VCaP (cell line): ENCODE results near the gene AK8.

Experiments
- H3K27ac ChIP-seq: fragments of 450-650 bp; 2 replicates; pipeline ENCODE4 v1.5.1; 2017
- CTCF ChIP-seq: fragments of 450-650 bp; conservative IDR thresholded peaks from 2 replicates; pipeline ENCODE4 v1.5.1; 2017; ENCODE audit warnings: mild to moderate bottlenecking, moderate library complexity

AK8 gene

GRCh38 chr9:132783006-132783405, 95.1 kb downstream of the AK8 start:
- no peak for TF ChIP-seq CTCF
- no peak overlapping the region for H3K27ac ChIP-seq

DNA sequence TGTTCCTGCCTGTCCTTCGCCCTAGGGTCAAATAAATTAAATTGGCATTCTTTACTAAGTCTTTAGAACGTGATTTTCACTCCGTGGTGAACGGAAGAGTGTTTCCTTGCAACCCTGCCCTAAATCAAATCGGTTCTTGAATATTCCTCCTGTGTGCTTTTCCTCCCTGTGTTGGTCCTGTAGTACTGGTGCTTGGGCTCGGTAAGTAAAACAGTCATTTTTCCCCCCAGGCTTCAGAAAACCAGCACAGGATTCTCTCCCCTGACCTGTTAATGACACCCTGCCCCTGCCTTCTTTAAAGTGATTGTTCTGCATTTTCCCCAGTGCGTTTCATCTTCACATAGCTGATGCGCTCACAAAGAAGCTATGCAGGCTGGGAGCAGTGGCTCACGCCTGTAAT, 96.0 kb downstream of the AK8 start:
- no peak for TF ChIP-seq CTCF
- no peak overlapping the region for H3K27ac ChIP-seq

DNA sequence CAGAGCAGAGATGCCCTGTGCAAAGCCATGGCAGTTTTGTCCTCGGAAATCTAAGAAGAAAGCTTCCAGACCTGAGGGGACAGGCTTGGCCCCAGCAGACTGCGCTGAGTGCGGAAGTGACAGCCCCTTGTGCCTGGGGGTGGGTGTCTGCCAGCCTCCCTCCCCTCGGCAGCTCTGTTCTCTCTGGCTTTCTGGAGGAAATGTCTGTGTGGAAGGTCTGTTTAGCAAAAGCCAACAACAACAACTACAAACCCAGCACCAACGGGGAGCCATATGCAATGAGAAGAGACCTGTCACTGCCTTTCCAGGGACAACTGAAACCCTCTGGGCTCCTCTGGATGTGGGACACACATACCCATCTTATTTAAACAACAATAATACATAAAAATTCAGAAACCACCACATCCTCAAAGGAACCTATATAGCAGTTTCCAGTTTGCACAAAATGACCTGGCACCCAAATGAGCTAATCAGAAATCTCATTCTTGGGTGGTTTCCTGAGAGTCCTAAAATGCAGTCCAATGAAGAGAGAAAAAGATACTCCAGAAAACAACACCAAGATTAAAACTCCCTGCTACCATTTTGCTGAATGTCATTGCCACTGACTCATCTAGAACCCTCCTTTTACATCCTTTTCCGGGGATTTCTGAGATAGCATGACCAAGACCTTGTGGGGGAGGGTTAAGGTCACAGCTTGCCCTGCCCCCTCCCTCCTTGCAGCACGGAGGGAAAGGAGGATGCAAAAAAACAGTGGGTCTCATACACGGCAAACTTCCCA, 97.7 kb downstream of the AK8 start:
- H3K27ac ChIP-seq: no peak overlapping the region
- no peak for TF ChIP-seq CTCF

DNA sequence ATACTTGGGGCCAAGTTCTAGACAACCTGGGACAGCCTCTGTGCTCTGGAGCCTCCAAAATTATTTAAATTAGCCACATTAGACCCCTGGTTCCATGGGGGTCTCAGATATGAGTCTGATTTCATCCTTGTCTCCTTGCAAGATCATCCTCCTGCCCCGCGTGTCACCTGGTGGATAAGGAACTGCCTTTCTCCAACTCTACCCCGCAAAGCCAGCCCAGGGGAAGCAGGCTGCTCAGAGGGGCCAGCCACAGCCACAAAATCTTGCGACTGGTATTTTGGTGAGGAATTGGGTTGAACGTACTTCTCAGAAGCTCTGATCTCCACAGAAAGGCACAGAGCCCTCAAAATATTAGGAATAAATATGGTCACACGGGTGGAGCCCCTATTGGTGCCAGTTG, 101.2 kb downstream of the AK8 start:
- no peak for TF ChIP-seq CTCF

DNA sequence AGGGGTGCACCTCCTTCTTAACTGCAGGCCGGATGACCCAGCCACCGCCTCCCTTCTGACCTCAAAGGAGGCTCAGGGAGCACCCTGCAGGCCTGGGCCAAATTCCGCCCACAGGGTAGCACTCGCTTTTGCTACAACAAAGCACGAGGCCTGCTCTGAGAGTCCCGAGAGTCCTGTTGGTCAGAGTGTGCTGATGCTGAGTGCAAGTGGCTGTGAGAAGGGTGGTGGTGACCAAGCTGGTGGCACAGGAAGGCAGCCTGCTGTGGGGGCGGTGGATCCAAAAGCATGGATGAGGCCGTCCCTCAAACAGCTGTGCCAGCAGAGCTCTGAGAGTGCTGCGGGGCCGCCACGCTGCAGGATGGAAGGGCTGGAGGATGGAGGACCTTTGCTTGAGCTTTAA, 101.8 kb downstream of the AK8 start:
- no peak for TF ChIP-seq CTCF
- no peak overlapping the region for H3K27ac ChIP-seq

More for the DNA sequence above, 101.2 kb downstream of the AK8 start:
- H3K27ac ChIP-seq: no peak overlapping the region

GRCh38 chr9:132775720-132776119, 102.4 kb downstream of the AK8 start:
- TF ChIP-seq CTCF: no peak
- H3K27ac ChIP-seq: no peak overlapping the region

GRCh38 chr9:132774886-132775285, 103.2 kb downstream of the AK8 start:
- no peak overlapping the region for H3K27ac ChIP-seq
- TF ChIP-seq CTCF: no peak
